GM21381 (cell line): ENCODE measurements around the gene EFHC1.

Source experiments
- ATAC-seq: cut with Tn5 transposase; IDR thresholded peaks from one replicate; pipeline ENCODE4 v1.9.1; 2021; ENCODE audit warnings: mild to moderate bottlenecking, moderate library complexity; ENCODE audit not compliant: unreplicated experiment

Gene EFHC1

DNA sequence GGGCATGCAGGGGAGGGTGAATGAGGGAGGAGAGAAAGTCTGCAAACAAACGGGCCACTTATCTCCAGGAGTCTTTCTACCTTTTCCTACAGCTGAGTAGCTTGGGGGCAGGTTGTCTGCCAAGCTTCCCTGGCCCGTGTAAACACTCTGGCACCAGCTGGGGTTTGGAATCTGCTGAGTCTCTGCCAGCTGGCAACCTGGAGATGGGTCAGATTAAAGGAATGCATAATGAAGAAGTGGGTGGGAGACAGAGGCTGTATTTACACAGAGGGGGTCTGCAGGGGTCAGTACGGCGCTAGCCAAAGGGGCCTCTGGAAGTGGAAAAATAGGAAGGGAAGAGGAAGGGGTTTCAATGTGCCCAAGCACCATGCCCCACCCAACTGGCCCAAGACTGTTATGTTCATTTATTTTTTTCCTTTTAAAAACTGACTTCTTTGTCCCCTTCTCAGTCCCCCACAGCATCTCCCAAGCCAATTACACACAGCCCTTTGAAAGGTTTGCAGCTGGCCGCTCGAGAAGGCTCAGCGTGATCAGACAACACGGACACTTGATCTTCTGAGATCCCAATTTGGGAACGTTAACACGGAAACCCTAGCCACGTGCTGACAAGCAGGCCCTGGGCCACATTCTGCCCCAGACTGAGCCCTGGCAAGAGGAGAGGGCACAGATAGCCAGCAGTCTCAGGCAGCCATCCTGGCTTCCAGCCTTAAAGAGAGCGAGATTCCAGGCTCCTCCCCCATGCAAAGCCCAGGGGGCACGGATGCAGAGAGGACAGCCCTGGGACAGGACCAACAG, 131.5 kb downstream of the EFHC1 start:
- ATAC-seq: no peak

DNA sequence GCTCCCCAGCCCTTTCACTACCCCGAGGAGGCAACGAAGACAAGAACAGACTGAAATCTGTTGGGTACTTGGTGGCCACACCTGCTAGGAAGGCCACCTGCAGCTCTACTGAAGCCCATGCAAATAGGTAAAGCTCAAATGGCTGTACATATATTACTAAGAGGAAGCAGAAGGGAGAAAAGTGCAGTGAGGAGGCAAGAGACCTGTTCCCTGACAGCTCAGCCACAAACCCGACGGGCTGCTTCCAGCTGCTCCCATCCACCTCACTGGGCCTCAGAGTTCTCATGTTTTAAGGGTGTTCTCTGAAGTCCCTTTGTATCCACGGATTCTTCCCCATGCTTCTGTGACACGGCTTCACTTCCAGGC, 132.1 kb downstream of the EFHC1 start:
- ATAC-seq: peak; percentile 86

- no peak for ATAC-seq
Observed at GRCh38 chr6:52553158-52553557, 133.0 kb downstream of the EFHC1 start.

DNA sequence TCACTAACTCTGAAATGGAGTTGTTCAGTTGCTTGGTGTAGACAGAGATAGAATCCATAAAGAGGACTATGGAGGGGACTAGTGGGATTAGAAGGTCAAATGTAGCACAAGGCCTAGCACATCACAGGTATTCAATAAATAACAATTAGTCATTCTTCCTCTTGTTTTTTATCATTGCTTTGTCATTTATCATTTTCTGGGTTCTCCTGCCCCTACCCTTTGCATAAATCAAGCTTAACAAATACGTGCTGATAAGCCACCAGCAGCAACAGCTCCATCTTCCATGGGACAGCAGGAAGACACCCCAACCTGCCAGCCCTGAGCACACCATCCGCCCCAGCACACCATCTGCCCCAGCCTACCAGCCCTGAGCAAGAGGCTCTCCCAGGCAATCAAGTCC, 133.6 kb downstream of the EFHC1 start:
- ATAC-seq: no peak

GRCh38 chr6:52554684-52555280, 134.6 kb downstream of the EFHC1 start:
- no peak for ATAC-seq

GRCh38 chr6:52555518-52556233, 135.5 kb downstream of the EFHC1 start:
- no peak for ATAC-seq

- no peak for ATAC-seq
Observed at GRCh38 chr6:52557389-52558265, 137.5 kb downstream of the EFHC1 start.

GRCh38 chr6:52558266-52559000, 138.3 kb downstream of the EFHC1 start:
- ATAC-seq: no peak

- no peak for ATAC-seq
Observed at GRCh38 chr6:52560462-52560861, 140.3 kb downstream of the EFHC1 start.

DNA sequence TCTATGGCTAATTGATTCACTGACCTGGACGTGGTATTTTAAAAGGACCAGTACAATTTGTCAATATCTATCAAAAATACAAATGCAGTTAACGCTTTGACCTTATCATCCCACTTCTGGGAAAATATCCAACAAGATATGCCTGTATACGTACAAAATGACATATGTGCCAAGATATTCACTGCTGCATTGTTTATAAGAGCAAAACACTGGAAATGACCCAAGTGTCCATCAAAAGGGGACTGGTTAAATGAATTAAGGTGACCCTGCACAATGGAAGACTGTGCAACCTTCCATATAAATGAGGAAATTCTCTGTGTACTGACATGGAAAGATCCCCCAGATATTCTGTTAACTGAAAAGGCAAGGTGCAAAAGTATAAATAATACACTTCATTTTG, 142.8 kb downstream of the EFHC1 start:
- ATAC-seq: no peak

GRCh38 chr6:52564856-52565255, 144.7 kb downstream of the EFHC1 start:
- no peak for ATAC-seq

DNA sequence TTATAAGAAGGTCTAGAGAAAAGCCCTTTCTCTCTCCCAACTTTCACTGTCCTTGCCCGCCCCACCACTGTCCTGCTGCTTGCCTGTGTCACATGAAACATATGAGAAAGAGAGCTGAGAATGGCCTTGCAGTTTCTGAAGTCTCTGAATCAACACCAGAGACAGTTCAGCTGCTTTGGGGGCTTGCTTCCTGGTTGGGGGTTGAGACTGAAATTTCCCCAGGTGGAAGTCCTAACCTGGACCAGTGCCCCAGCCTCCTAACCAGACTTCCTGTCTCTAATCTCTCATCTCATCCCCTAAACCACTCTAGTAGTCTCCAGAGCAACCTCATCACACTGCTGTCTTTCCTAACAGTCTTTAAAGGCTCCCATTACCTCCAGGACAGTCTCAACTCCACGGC, 146.1 kb downstream of the EFHC1 start:
- ATAC-seq: peak; percentile 81

DNA sequence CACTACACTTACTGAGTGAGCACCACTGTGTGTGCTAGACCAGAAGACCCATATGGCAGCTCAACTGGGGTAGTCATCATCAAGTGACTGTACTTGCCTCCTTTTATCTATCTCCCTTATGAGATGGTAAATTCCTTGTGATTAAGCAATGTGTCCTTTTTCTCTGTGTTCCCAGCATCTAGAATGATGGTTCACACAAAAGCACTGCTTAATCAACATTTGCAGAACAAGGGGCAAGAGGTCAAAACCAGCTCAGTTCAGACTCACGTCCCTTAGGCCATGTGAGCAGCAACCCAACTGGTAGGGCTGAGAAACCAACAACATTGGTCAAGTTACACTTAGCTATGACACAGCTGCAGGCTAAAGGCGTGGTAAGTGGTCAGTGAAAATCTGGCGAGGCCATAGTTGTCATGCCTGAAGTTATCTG, 146.7 kb downstream of the EFHC1 start:
- ATAC-seq: no peak

DNA sequence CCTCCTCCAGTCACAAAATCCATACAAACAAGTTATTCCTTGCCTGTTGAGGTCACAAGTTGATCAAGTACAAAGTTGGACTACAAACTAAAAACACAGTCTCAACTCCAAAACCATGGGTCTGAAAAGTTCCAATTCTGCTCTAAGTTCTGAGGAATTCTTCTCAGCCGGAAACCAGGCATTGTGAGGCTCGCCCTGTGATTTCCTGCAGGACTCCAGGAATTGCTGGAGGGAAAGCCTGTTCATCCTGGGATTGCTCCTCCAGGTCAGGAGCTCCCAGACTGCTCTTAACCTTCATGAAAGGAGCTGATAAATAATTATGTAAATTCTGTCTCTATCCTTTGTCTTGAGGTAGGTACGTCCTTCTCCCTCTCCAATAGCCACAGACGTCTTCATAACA, 148.2 kb downstream of the EFHC1 start:
- ATAC-seq: no peak

DNA sequence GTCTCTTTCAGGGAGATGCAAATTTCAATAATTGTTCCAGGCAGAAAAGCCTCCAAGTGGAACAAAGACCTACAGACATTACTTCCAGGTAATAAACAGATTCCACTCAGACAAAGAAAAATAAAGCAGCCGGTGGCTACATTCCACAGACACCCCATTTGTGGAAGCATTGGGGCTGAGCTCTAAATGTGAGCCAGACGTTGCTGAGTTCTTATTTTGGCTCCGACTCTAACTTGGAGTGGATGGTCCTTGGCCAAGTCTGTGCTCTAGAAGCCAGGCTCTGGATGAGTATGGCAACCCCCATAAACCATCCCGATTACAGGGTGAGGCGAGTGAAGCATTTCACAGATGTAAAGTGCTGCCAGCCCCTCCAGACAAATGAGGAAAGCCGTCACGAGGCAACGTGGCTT, 150.2 kb downstream of the EFHC1 start:
- no peak for ATAC-seq

DNA sequence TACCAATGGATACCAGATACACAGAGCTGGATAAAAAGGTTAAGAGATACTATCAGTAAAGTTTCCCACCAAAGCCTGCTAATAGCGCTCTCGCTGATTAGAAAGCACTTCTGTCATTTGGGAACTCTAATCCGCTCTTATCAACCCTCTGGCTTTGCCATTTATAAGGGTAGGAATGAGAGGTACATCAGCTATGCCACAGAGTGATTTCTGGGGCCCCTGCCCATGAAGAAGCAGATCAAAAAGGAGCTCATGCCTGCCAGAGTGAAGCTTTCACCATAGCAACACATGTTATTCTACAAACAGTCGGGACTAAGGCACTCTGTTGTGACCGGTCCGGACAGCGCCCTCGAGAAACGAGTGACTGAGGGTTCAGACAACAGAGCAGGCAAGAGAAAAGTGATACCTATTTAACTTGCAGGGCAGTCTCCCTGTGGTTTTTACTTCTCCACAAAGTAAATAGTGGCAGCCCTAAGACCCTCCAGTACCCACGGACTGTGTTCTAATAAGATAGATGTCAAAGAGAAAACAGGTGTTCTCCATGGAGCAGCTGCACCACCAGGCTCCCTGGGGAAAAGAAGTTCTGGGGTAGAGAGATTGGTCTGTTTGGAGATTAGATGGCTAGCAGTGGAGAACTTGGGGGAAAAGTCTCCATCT, 151.1 kb downstream of the EFHC1 start:
- ATAC-seq: no peak

- no peak for ATAC-seq
Observed at GRCh38 chr6:52572536-52572935, 152.4 kb downstream of the EFHC1 start.

- ATAC-seq: no peak
Observed at GRCh38 chr6:52573295-52573694, 153.2 kb downstream of the EFHC1 start.
